K562 (cell line): Measurements from ENCODE around the gene TCIRG1. TPM values are rescaled to one million over a fixed set of nuclear protein-coding genes. Genes with fewer than 3 reads are reported as not detected.
A peak's percentile ranks its signal among the peaks of the same experiment; 100 is the strongest.

Source experiments
- EHMT2 ChIP-seq: fragments of 450-650 bp; IDR thresholded peaks from 2 replicates; pipeline ENCODE4 v1.6.1; 2018; ENCODE audit warnings: antibody characterized with exemption
- KHSRP ChIP-seq: fragments of 450-650 bp; IDR thresholded peaks from 2 replicates; pipeline ENCODE4 v1.6.1; 2017
- NCOA6 ChIP-seq: fragments of 450-650 bp; IDR thresholded peaks from 2 replicates; pipeline ENCODE4 v1.6.1; 2017; ENCODE audit warnings: mild to moderate bottlenecking
- NR2C1 ChIP-seq, 2 experiments: fragments of 450-650 bp; IDR thresholded peaks; 2 replicates each; pipeline ENCODE4 v1.6.1; 2017; ENCODE audit warnings: mild to moderate bottlenecking in 2 of 2, antibody characterized with exemption in 1 of 2, inconsistent platforms in 1 of 2, missing compliant biosample characterization in 1 of 2, missing genetic modification characterization in 1 of 2
- OTX1 ChIP-seq: fragments of 450-650 bp; formaldehyde crosslinking; IDR thresholded peaks from 2 replicates; pipeline ENCODE4 v1.4.0; 2022; ENCODE audit warnings: mild to moderate bottlenecking
- POLR2AphosphoS2 ChIP-seq: IDR thresholded peaks from 2 replicates; pipeline ENCODE4 v1.6.1; 2012; ENCODE audit warnings: low read length, improper control_type of control experiment
- POLR2G ChIP-seq: fragments of 200-400 bp; formaldehyde crosslinking; IDR thresholded peaks from 2 replicates; pipeline ENCODE4 v1.6.1; 2017; ENCODE audit warnings: low read depth, mild to moderate bottlenecking, antibody characterized with exemption, low read length, moderate library complexity
- PURB ChIP-seq: sonication (generic); formaldehyde crosslinking; IDR thresholded peaks from 2 replicates; pipeline ENCODE4 v1.9.0; 2021; ENCODE audit warnings: low read depth, mild to moderate bottlenecking, missing genetic modification reagents
- RBM22 ChIP-seq: fragments of 200-400 bp; formaldehyde crosslinking; IDR thresholded peaks from 2 replicates; pipeline ENCODE4 v1.6.1; 2018; ENCODE audit warnings: low read length, low read depth; ENCODE audit not compliant: poor library complexity, severe bottlenecking
- RBM25 ChIP-seq: fragments of 200-400 bp; formaldehyde crosslinking; IDR thresholded peaks from 2 replicates; pipeline ENCODE4 v1.6.1; 2018; ENCODE audit warnings: low read length, low read depth, moderate library complexity; ENCODE audit not compliant: severe bottlenecking
- SIN3B ChIP-seq: fragments of 450-650 bp; IDR thresholded peaks from 2 replicates; pipeline ENCODE4 v1.6.1; 2017; ENCODE audit warnings: low read depth, mild to moderate bottlenecking, moderate library complexity
- SRSF7 ChIP-seq: fragments of 200-400 bp; formaldehyde crosslinking; optimal IDR thresholded peaks from 2 replicates; pipeline ENCODE3; 2017; ENCODE audit warnings: mild to moderate bottlenecking, low read depth, low read length
- TRIM28 ChIP-seq: fragments of 450-650 bp; IDR thresholded peaks from 2 replicates; pipeline ENCODE4 v1.6.1; 2017
- ZNF146 ChIP-seq: IDR thresholded peaks from one replicate; pipeline ENCODE4 v1.6.1; 2018; ENCODE audit warnings: missing compliant biosample characterization; ENCODE audit not compliant: unreplicated experiment
- ZNF77 ChIP-seq: fragments of 250-450 bp; sonication (Bioruptor Pico); IDR thresholded peaks from 2 replicates; pipeline ENCODE4 v1.5.0; 2020
- polyA plus RNA-seq, 8 experiments: library from polyadenylated mRNA; depleted of rRNA in 4 of 8; stranded (reverse) in 5 of 8; unstranded in 3 of 8; fragments of >200 nt; fragmentation: Nextera tagmentation in 2 of 8; fragmentation: Illumina TruSeq in 1 of 8; extraction: Ambion mirVana in 2 of 8; extraction: Trizol in 1 of 8; gene quantifications; 2 replicates each; pipeline versions ENCODE4 v1.2.1 to v1.2.3, GENCODE V29; 2011 to 2014; ENCODE audit warnings: inconsistent platforms in 1 of 8, missing spikeins in 1 of 8
- total RNA-seq, 7 experiments: library from RNA; depleted of rRNA in 6 of 7; stranded (reverse); fragments of >200 nt in 6 of 7; fragmentation: Illumina TruSeq in 2 of 7; extraction: Trizol in 2 of 7; gene quantifications; 2 replicates each; pipeline versions ENCODE4 v1.2.1 to v1.2.3, GENCODE V29; 2011 to 2021; ENCODE audit warnings: low replicate concordance in 1 of 7
- TF ChIP-seq, protein P1 (sequence below), 2 experiments: fragments of 450-650 bp; formaldehyde crosslinking in 1 of 2; IDR thresholded peaks; 2 replicates each; pipeline versions ENCODE4 v1.4.0 to v1.6.1; 2014 to 2020; ENCODE audit warnings: mild to moderate bottlenecking in 2 of 2, borderline replicate concordance in 1 of 2, low read depth in 1 of 2
- TF ChIP-seq, protein P2 (sequence below): sonication (generic); formaldehyde crosslinking; IDR thresholded peaks from 2 replicates; pipeline ENCODE4 v1.5.0; 2020; ENCODE audit warnings: missing genetic modification reagents
- TF ChIP-seq, protein P3 (sequence below): fragments of 450-650 bp; IDR thresholded peaks from 2 replicates; pipeline ENCODE4 v1.6.1; 2016; ENCODE audit warnings: missing biosample characterization, missing genetic modification characterization

The TCIRG1 gene
- total and polyA plus RNA-seq, 9 of the 15 experiments (the other 6 are each of a cell fraction or from before 2014, with no cell fraction given) = 0.49 to 143 (median 24.4) TPM

DNA sequence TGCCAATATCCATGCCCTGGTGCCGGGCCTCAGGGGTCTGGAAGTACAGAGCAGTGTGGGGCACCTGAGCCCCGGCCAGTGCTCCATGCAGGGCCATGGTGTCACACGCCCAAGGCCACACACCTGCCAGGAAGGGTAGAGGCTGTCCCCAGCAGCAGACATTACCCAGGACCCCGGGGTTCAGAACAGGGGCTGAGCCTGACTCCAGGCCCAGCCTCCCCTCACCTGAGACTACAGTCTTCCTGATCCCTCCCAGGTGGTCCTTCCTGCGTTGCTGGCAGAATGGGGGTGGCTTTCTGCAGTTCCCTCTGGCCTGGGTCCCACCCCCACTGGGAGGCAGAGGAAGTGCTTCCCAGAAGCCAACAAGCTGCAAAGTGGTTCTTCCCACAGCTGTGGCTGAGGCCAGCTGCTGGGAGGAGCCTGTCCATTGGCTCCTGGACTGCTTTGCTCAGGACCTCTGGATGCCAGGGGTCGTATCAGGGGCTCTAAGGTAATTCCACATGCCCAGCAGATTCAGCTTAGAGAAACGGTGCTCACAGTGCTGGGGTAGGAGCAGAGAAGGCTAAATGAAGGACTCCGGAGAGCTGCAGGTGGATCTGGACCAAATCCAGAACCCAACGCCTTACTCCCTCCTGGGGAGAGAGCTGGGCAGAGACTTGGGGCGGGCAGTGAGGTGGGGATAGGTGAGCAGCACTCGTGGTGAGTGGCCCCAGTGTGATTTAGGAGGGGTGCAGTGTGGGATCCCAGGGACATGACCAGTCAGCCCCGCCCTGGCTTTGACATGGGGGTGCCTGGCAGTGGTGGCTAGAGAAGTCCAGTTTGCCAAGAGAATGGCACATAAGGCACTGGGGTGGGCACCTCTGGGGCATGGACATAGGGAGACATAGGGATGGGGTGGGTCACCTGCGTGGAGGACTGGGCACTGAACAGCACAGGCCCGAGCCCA lies 12.6 kb downstream of the TCIRG1 start (continued):
- TF ChIP-seq, protein P1, sequence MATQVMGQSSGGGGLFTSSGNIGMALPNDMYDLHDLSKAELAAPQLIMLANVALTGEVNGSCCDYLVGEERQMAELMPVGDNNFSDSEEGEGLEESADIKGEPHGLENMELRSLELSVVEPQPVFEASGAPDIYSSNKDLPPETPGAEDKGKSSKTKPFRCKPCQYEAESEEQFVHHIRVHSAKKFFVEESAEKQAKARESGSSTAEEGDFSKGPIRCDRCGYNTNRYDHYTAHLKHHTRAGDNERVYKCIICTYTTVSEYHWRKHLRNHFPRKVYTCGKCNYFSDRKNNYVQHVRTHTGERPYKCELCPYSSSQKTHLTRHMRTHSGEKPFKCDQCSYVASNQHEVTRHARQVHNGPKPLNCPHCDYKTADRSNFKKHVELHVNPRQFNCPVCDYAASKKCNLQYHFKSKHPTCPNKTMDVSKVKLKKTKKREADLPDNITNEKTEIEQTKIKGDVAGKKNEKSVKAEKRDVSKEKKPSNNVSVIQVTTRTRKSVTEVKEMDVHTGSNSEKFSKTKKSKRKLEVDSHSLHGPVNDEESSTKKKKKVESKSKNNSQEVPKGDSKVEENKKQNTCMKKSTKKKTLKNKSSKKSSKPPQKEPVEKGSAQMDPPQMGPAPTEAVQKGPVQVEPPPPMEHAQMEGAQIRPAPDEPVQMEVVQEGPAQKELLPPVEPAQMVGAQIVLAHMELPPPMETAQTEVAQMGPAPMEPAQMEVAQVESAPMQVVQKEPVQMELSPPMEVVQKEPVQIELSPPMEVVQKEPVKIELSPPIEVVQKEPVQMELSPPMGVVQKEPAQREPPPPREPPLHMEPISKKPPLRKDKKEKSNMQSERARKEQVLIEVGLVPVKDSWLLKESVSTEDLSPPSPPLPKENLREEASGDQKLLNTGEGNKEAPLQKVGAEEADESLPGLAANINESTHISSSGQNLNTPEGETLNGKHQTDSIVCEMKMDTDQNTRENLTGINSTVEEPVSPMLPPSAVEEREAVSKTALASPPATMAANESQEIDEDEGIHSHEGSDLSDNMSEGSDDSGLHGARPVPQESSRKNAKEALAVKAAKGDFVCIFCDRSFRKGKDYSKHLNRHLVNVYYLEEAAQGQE (IDR thresholded peaks at IDR 0.05; ENCODE audit: borderline replicate concordance) = no peak
- TF ChIP-seq, protein P1 (CRISPR knock-in tag; IDR thresholded peaks at IDR 0.05; ENCODE audit: low read depth) = no peak
- no peak for TF ChIP-seq RBM25
- no peak for TF ChIP-seq POLR2AphosphoS2
- TF ChIP-seq EHMT2 = no peak
- no peak for TF ChIP-seq ZNF77 (CRISPR knock-in tag)
- TF ChIP-seq, protein P2, sequence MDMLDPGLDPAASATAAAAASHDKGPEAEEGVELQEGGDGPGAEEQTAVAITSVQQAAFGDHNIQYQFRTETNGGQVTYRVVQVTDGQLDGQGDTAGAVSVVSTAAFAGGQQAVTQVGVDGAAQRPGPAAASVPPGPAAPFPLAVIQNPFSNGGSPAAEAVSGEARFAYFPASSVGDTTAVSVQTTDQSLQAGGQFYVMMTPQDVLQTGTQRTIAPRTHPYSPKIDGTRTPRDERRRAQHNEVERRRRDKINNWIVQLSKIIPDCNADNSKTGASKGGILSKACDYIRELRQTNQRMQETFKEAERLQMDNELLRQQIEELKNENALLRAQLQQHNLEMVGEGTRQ (CRISPR knock-in tag) = no peak
- no peak for TF ChIP-seq PURB (CRISPR knock-in tag)
- no peak for TF ChIP-seq SIN3B
- no peak for TF ChIP-seq NR2C1 (IDR thresholded peaks at IDR 0.05)
- TF ChIP-seq NR2C1 (tag; IDR thresholded peaks at IDR 0.05) = no peak
- TF ChIP-seq, protein P3, sequence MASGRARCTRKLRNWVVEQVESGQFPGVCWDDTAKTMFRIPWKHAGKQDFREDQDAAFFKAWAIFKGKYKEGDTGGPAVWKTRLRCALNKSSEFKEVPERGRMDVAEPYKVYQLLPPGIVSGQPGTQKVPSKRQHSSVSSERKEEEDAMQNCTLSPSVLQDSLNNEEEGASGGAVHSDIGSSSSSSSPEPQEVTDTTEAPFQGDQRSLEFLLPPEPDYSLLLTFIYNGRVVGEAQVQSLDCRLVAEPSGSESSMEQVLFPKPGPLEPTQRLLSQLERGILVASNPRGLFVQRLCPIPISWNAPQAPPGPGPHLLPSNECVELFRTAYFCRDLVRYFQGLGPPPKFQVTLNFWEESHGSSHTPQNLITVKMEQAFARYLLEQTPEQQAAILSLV (tag) = no peak
- no peak for TF ChIP-seq TRIM28
- no peak for TF ChIP-seq OTX1 (CRISPR knock-in tag)
- peak; percentile 29; the same call in 1 of the 2 replicates for TF ChIP-seq POLR2G
- TF ChIP-seq RBM22 = peak; percentile 39
- TF ChIP-seq KHSRP = no peak
- no peak for TF ChIP-seq SRSF7
- no peak for TF ChIP-seq ZNF146 (CRISPR knock-in tag)
- no peak for TF ChIP-seq NCOA6
